GM23248 (cell line): ENCODE data around the gene PFKFB4. TPM values are rescaled to one million over a fixed set of nuclear protein-coding genes. Genes with fewer than 3 reads are reported as not detected.

Source experiments
- DNase-seq: peaks from one replicate; pipeline ENCODE4 v3.0.0-alpha.2; 2015
- H2AFZ ChIP-seq: fragments of 200-600 bp; sonication (generic); 2 replicates; pipeline ENCODE4 v1.6.1; 2016; ENCODE audit warnings: antibody characterized with exemption
- H3F3A ChIP-seq: fragments of 200-600 bp; sonication (generic); 2 replicates; pipeline ENCODE4 v1.6.1; 2016; ENCODE audit warnings: mild to moderate bottlenecking, antibody characterized with exemption, mixed run types; ENCODE audit not compliant: insufficient read depth
- H3K27ac ChIP-seq: fragments of 200-600 bp; sonication (generic); 2 replicates; pipeline ENCODE4 v1.5.1; 2016; ENCODE audit warnings: mild to moderate bottlenecking
- H3K27me3 ChIP-seq: fragments of 200-600 bp; sonication (generic); replicated peaks from 2 replicates; pipeline ENCODE4 v1.6.1; 2016; ENCODE audit warnings: mild to moderate bottlenecking; ENCODE audit not compliant: insufficient read depth
- H3K36me3 ChIP-seq: fragments of 200-600 bp; sonication (generic); 2 replicates; pipeline ENCODE4 v1.6.1; 2016; ENCODE audit warnings: low read depth, mild to moderate bottlenecking
- H3K4me1 ChIP-seq: fragments of 200-600 bp; sonication (generic); 2 replicates; pipeline ENCODE4 v1.6.1; 2016; ENCODE audit warnings: mild to moderate bottlenecking; ENCODE audit not compliant: insufficient read depth
- H3K4me2 ChIP-seq: fragments of 200-600 bp; sonication (generic); one replicate; pipeline ENCODE4 v1.6.1; 2016; ENCODE audit warnings: mild to moderate bottlenecking; ENCODE audit not compliant: unreplicated experiment
- H3K4me3 ChIP-seq: fragments of 200-600 bp; sonication (generic); 2 replicates; pipeline ENCODE4 v1.5.1; 2016; ENCODE audit warnings: mild to moderate bottlenecking
- H3K79me2 ChIP-seq: fragments of 200-600 bp; sonication (generic); 2 replicates; pipeline ENCODE4 v1.6.1; 2016; ENCODE audit warnings: mild to moderate bottlenecking; ENCODE audit not compliant: insufficient read depth
- H3K9ac ChIP-seq: fragments of 200-600 bp; sonication (generic); 2 replicates; pipeline ENCODE4 v1.6.1; 2016; ENCODE audit warnings: mild to moderate bottlenecking
- H3K9me2 ChIP-seq: fragments of 200-600 bp; sonication (generic); 2 replicates; pipeline ENCODE4 v1.6.1; 2016; ENCODE audit warnings: mixed run types, mild to moderate bottlenecking, moderate library complexity; ENCODE audit not compliant: insufficient read depth
- H3K9me3 ChIP-seq: fragments of 200-600 bp; sonication (generic); one replicate; pipeline ENCODE4 v1.6.1; 2017; ENCODE audit warnings: low read depth
- H4K20me1 ChIP-seq: fragments of 200-600 bp; sonication (generic); 2 replicates; pipeline ENCODE4 v1.6.0; 2016; ENCODE audit not compliant: insufficient read depth
- EZH2 ChIP-seq: fragments of 200-600 bp; sonication (generic); IDR thresholded peaks from 2 replicates; pipeline ENCODE4 v1.6.1; 2018; ENCODE audit warnings: antibody characterized with exemption, mild to moderate bottlenecking; ENCODE audit not compliant: insufficient read depth, poor library complexity, severe bottlenecking
- EZH2phosphoT487 ChIP-seq: fragments of 200-600 bp; sonication (generic); IDR thresholded peaks from 2 replicates; pipeline ENCODE4 v1.6.1; 2018; ENCODE audit warnings: antibody characterized with exemption, moderate library complexity, mild to moderate bottlenecking, low read depth; ENCODE audit not compliant: insufficient read depth
- WGBS, 2 experiments: methylation state at CpG; one replicate each; pipeline ENCODE4 v1.1.6; 2015 to 2017; ENCODE audit warnings: low lambda C conversion rate in 2 of 2, low coverage in 1 of 2; ENCODE audit errors: missing lambda C conversion rate in 2 of 2; 5-methylcytosine and 5-hydroxymethylcytosine counted together
- in situ Hi-C: fragments of 300-500 bp; cut with MboI; formaldehyde crosslinking; loops from 2 replicates; pipeline ENCODE4 v1.15.0; 2020
- polyA plus RNA-seq: library from polyadenylated mRNA; unstranded; fragments of >200 nt; fragmentation: Nextera tagmentation; extraction: Ambion mirVana; gene quantifications from 2 replicates; pipeline ENCODE4 v1.2.1, GENCODE V29; 2016
- total RNA-seq: library from RNA; depleted of rRNA; stranded (reverse); fragments of >200 nt; shearing (Covaris generic); gene quantifications from 2 replicates; pipeline ENCODE4 v1.2.3, GENCODE V29; 2014

The PFKFB4 gene
- total and polyA plus RNA-seq, 2 experiments from 2014 or later = 10.1 to 15.3 TPM

DNA sequence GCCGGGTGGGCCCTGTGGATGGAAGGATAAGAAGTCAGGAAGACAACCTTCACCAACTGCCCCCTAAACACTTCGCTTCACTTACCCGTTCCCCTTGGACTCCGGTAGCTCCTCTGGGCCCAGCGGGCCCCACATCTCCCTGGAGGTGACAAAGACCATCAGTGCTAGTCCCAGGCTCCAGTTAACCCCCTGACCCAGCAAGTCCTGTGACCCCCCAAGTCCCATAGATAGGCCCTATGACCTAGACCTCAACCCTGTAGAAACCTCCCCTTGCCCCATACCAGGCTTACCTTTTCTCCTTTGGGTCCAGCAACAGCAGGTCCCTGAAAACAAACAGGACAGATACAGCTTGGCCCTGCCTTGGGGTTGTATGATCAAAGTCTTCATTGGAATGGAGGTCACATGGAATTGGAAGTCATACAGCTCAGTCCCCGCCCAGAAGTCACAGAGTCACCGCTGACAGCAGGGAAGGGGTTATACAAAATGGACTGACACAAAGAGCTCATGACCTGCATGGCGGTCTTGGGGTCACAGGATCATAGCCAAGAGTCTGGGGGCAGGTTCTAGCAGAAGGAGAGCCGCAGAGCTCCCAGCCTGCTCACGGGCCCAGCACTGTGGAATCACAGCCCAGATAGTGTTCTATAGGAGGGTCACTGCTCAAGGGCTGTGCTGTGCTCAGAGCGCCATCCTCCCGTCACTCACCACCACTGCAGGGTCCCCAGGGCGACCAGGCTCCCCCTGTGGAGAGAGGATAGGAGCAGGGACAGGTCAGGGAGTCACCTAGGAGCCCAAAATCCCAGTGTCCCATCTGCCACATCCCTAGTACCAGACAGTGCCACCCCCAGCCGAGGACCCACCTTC is 25.2 kb upstream of the PFKFB4 start:
- TF ChIP-seq EZH2phosphoT487 = no peak
- TF ChIP-seq EZH2 = no peak
- no peaks in the 10 kb centered on the region for H3K79me2 ChIP-seq
- no peak overlapping the region for H3K4me3 ChIP-seq
- no peaks in the 10 kb centered on the region for H3K27me3 ChIP-seq
- no peaks in the 10 kb centered on the region for H3F3A ChIP-seq
- in situ Hi-C loops = no loop called here
- H3K4me1 ChIP-seq = no peaks in the 10 kb centered on the region
- WGBS, 2 experiments = 91 to 93% methylated on average over 14 of the region's 14 CpGs
- no peaks in the 10 kb centered on the region for H3K36me3 ChIP-seq
- no peak overlapping the region for H3K9ac ChIP-seq
- no peaks in the 10 kb centered on the region for H3K9me2 ChIP-seq
- no peak overlapping the region for H3K27ac ChIP-seq
- no peaks in the 10 kb centered on the region for H4K20me1 ChIP-seq
- DNase-seq = no peak
- no peak overlapping the region for H2AFZ ChIP-seq
- no peaks in the 10 kb centered on the region for H3K9me3 ChIP-seq
- no peak overlapping the region for H3K4me2 ChIP-seq

DNA sequence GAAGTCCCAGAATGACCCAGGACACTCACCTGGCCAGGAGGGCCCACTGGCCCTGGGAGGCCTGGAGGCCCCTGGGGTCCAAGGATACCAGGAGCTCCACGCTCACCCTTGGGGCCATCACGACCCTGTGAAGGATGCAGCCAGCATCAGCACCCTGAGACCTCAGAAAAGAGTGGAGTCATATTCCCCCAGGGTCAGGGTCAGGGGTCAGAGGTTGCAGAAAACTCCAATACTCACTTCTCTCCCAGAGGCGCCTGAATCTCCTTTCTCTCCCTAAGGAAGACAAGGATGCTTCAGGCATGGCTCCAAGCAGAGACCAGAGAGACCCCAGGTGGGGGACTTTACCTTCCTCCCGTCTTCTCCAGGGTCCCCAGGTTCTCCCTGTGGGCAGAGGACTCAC is 20.0 kb upstream of the PFKFB4 start:
- Histone ChIP-seq H3K79me2 (no peaks in the 10 kb centered on the region), H3K4me1 (no peaks in the 10 kb centered on the region), H3K27ac (no peak overlapping the region), H2AFZ (no peak overlapping the region), H3F3A (no peaks in the 10 kb centered on the region), H4K20me1 (no peaks in the 10 kb centered on the region), H3K9me3 (no peaks in the 10 kb centered on the region), H3K9ac (no peak overlapping the region), H3K4me2 (no peak overlapping the region), H3K4me3 (no peak overlapping the region), H3K27me3 (no peaks in the 10 kb centered on the region), H3K36me3 (no peaks in the 10 kb centered on the region), H3K9me2 (no peaks in the 10 kb centered on the region)
- in situ Hi-C loops = no loop called here
- DNase-seq = no peak
- WGBS, 2 experiments = 77 to 79% methylated on average over 4 of the region's 4 CpGs
- no peak for TF ChIP-seq EZH2
- no peak for TF ChIP-seq EZH2phosphoT487

DNA sequence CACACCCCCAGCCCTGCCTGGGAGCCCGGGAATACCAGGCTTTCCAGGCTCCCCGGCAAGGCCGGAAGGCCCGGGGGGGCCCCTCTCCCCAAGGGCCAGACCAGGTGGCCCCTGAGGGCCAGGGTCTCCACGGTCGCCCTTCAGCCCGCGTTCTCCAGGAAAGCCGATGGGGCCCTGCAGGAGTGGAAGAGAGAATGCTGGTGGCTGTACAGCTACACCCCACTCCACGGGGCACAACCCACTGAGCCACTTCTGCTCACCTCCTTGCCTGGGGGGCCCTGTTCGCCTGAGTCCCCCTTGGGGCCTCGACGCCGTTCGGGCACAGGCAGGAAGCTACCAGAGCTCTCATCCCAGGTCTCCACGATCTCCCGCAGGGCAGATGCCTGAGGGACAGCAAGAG is 18.8 kb upstream of the PFKFB4 start:
- in situ Hi-C loops = no loop called here
- H3F3A ChIP-seq = no peaks in the 10 kb centered on the region

DNA sequence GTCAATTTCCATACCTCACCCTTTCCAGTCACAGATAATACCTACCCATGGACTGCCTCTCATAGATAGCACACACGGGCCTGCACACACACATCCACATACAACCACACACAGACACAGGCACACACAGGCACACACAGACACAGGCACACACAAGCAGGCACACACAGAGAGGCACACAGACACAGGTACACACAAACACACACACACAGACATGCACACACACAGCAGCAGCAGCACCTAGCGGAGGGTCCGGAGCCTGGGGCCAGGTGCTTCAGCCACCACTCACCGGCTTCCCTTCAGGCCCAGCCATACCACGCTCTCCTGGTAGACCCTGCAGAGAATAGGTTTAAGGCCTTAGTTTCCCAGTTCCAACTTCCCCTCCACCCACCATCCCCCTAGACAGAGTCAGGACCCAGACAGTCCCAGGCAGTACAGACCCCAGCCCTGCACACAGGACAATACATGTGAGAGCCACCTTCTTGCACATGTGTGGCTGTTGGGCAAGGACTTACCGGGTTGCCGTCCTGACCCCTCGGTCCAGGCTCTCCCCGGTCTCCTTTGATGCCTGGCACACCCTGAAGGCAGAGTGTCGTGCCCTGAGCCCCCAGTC is 17.5 kb upstream of the PFKFB4 start:
- Histone ChIP-seq H3K9me2 (no peaks in the 10 kb centered on the region), H3K36me3 (no peaks in the 10 kb centered on the region), H3K4me3 (no peak overlapping the region), H3F3A (no peaks in the 10 kb centered on the region), H3K9me3 (no peaks in the 10 kb centered on the region), H3K4me2 (no peak overlapping the region), H3K27ac (no peak overlapping the region), H4K20me1 (no peaks in the 10 kb centered on the region), H2AFZ (no peak overlapping the region), H3K27me3 (no peaks in the 10 kb centered on the region), H3K4me1 (no peaks in the 10 kb centered on the region), H3K9ac (no peak overlapping the region), H3K79me2 (no peaks in the 10 kb centered on the region)
- DNase-seq = no peak
- WGBS, 2 experiments = 93% methylated on average over 10 of the region's 10 CpGs
- in situ Hi-C loops = no loop called here
- no peak for TF ChIP-seq EZH2
- no peak for TF ChIP-seq EZH2phosphoT487

More for the DNA sequence above, 18.8 kb upstream of the PFKFB4 start:
- Histone ChIP-seq H3K4me3 (no peak overlapping the region), H3K27ac (no peak overlapping the region), H3K36me3 (no peaks in the 10 kb centered on the region), H3K9me2 (no peaks in the 10 kb centered on the region), H3K4me1 (no peaks in the 10 kb centered on the region), H3K9ac (no peak overlapping the region), H3K9me3 (no peaks in the 10 kb centered on the region), H3K4me2 (no peak overlapping the region), H3K79me2 (no peaks in the 10 kb centered on the region), H2AFZ (no peak overlapping the region), H4K20me1 (no peaks in the 10 kb centered on the region), H3K27me3 (no peaks in the 10 kb centered on the region)
- TF ChIP-seq EZH2phosphoT487 = no peak
- no peak for TF ChIP-seq EZH2
- 86 to 87% methylated on average over 9 to 16 of the region's 17 CpGs for whole genome bisulfite sequencing, 2 experiments
- DNase-seq = no peak
